ENCODE results near the gene GPRC5C.

GPRC5C gene

GRCh38 chr17:74452841-74453661, 21.2 kb downstream of the GPRC5C start:
- no peak for DNase-seq (ENCODE audit: low read depth)

GRCh38 chr17:74453665-74454196, 21.8 kb downstream of the GPRC5C start:
- no peak for DNase-seq (ENCODE audit: low read depth)

- peak; percentile 6 for DNase-seq (ENCODE audit: low read depth)
These were observed 22.5 kb downstream of the GPRC5C start for GRCh38 chr17:74454197-74455024.

GRCh38 chr17:74455025-74455545, 23.2 kb downstream of the GPRC5C start:
- no peak for DNase-seq (ENCODE audit: low read depth)

GRCh38 chr17:74455821-74456220, 23.9 kb downstream of the GPRC5C start:
- no peak for DNase-seq (ENCODE audit: low read depth)

- DNase-seq (ENCODE audit: low read depth) = no peak
These were observed 25.4 kb downstream of the GPRC5C start for GRCh38 chr17:74457146-74457819.

- DNase-seq (ENCODE audit: low read depth) = no peak
These were observed 25.9 kb downstream of the GPRC5C start for GRCh38 chr17:74457820-74458166.

- no peak for DNase-seq (ENCODE audit: low read depth)
These were observed 26.9 kb downstream of the GPRC5C start for GRCh38 chr17:74458835-74459234.

- DNase-seq (ENCODE audit: low read depth) = no peak
These were observed 27.7 kb downstream of the GPRC5C start for GRCh38 chr17:74459622-74460021.

- no peak for DNase-seq (ENCODE audit: low read depth)
These were observed 28.4 kb downstream of the GPRC5C start for GRCh38 chr17:74460241-74460640.

GRCh38 chr17:74460996-74461395, 29.1 kb downstream of the GPRC5C start:
- no peak for DNase-seq (ENCODE audit: low read depth)

- DNase-seq (ENCODE audit: low read depth) = no peak
These were observed 29.7 kb downstream of the GPRC5C start for GRCh38 chr17:74461611-74462010.

GRCh38 chr17:74464730-74465377, 33.0 kb downstream of the GPRC5C start:
- no peak for DNase-seq (ENCODE audit: low read depth)

GRCh38 chr17:74465378-74466110, 33.7 kb downstream of the GPRC5C start:
- no peak for DNase-seq (ENCODE audit: low read depth)

- no peak for DNase-seq (ENCODE audit: low read depth)
These were observed 34.4 kb downstream of the GPRC5C start, which contains the start of gene CD300A for GRCh38 chr17:74466111-74466827. CD300A (plus strand) TSS chr17:74466634; CDS start chr17:74466704, 70 bp downstream.

GRCh38 chr17:74466828-74467184, 34.9 kb downstream of the GPRC5C start:
- DNase-seq (ENCODE audit: low read depth) = no peak

- no peak for DNase-seq (ENCODE audit: low read depth)
These were observed 35.5 kb downstream of the GPRC5C start for GRCh38 chr17:74467221-74467951.

- DNase-seq (ENCODE audit: low read depth) = no peak
These were observed 39.5 kb downstream of the GPRC5C start for GRCh38 chr17:74471341-74471740.

- DNase-seq (ENCODE audit: low read depth) = no peak
These were observed 41.0 kb downstream of the GPRC5C start for GRCh38 chr17:74472890-74473289.

- no peak for DNase-seq (ENCODE audit: low read depth)
These were observed 41.4 kb downstream of the GPRC5C start for GRCh38 chr17:74473294-74473693.

Measured in GM04503 (cell line).